Fibroblast of lung (primary cell): ENCODE data around the gene TUBGCP3.

ENCODE experiments used
- CTCF ChIP-seq, 2 donors: IDR thresholded peaks in 1 of 2; conservative IDR thresholded peaks in 1 of 2; 1 replicate in 1 of 2; 2 replicates in 1 of 2; pipeline ENCODE4 v1.5.1; 2011 to 2012; ENCODE audit warnings: low read length in 2 of 2, control low read depth in 1 of 2, inconsistent platforms in 1 of 2, low read depth in 1 of 2, mild to moderate bottlenecking in 1 of 2
- EZH2 ChIP-seq: IDR thresholded peaks from 2 replicates; pipeline ENCODE4 v1.5.1; 2012; ENCODE audit warnings: low read length, control low read depth, mild to moderate bottlenecking; ENCODE audit errors: missing control alignments

- no peak for TF ChIP-seq CTCF (conservative IDR thresholded peaks at IDR 0.05 in 1 of 2, IDR thresholded peaks at IDR 0.05 in 1 of 2; ENCODE audit: low read depth in 1 of 2, low read length in 2 of 2)
- no peak for TF ChIP-seq EZH2
Observed at GRCh38 chr13:112446347-112446861, 141.5 kb downstream of the TUBGCP3 start.
